GM18519 (cell line): ENCODE measurements around the gene TRIM37.
"Not testable (repeated sequence)": the region's sequence is repeated elsewhere in the genome, so short reads cannot be mapped to it uniquely, and the experiment has no call there.

ENCODE experiments used
- ATAC-seq: cut with Tn5 transposase; IDR thresholded peaks from one replicate; pipeline ENCODE4 v1.9.1; 2021; ENCODE audit warnings: mild to moderate bottlenecking, moderate library complexity; ENCODE audit not compliant: unreplicated experiment, low FRiP score

TRIM37 gene

DNA sequence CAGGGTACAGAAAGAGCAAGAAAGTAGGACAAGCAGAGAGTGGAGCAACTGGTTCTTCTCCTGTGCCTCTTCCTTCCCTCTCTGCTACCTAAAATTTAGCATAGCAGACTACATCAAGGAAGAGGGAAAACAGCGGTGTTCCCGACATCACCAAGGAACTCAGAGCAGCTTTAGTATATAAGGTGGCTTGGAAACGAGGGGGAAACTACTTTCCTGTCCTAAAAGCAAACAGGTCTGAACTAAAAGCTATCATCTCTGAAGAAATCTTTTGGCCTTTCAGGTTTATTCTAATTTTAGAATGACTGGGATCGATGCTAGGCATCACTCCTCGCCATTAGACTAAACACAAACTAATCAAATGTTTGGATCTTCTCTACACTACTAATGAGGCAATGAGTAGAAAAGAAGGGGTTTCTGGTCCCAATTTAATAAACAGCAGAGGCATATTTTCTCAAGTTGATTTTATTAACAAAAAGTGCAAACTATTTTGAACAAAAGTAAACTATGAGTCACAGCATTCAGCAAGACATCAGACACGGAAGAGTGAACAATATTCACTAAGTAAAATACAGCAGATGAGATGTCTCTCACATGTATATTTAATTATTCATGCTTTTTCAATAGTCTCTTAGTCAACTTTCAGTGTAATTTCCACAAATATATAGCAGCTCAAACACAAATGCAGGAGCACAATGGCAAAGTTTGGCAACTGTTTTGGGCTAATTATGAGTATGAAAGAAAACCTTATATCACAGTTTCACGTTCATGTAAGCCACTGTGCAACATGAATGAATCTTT lies 108.7 kb downstream of the TRIM37 start:
- no peak for ATAC-seq

DNA sequence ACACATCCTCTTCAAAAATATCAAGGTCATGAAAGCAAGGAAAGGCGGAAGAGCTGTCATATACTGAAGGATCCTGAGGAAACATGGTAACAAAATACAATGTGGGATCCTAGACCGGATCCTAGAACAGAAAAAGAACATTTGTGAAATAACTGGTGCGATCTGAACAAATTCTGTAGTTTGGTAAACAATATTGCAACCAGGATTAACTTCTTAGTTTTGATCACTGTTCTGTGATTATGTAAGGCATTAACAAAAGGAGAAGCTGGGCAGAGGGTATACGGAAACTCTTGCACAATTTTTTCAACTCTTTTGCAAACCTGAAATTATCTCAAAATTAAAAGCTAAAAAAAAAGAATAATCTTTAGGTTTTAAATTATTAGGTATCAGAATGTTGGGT lies 109.7 kb downstream of the TRIM37 start:
- ATAC-seq = no peak

DNA sequence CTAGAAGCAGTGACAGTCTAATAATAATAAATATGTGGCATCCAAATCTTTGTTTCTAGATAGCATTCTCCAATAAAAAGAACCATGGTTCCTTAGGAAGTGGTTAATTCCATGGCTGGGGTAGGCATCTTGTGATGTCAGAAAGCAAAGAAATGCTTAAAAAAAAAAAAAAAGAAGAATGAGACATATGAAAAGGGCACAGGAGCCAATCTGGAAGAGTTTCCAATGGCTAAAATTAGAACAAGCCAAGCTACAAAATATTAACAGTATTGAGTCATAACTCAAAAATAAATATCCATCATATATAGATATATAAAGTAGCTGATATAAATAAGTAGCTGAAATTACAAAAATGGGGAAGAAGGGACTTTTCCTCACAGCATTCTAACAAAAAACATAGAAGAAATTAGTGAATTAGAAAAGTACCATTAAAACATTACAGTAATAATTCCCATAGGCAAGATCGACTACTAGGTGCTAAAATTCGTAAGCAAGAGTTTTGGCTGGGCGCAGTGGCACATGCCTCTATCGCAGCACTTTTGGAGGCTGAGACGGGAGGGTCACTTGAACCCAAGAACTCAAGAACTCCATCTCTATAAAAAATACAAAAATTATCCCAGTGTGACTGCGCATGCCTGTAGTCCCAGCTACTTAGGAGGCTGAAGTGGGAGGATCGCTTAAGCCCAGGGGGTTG lies 111.3 kb downstream of the TRIM37 start:
- no peak for ATAC-seq

DNA sequence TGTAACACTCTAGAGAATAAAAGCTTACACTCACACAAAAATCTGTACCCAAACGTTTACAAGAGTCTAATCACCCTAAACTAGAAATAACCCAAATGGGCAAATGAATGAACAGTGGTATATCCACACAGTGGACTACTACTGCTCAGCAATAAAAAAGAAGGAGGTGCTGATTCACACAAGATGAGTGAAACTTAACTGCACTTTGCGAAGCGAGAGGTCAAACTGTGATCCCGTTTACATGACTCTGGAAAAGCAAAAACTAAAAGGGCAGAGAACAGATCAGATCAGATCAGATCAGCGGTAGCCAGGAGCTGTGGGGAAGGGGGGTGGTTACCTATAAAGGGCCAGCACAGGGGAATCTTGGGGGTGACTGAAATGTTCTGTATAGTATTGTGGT lies 113.4 kb downstream of the TRIM37 start:
- ATAC-seq = no peak

DNA sequence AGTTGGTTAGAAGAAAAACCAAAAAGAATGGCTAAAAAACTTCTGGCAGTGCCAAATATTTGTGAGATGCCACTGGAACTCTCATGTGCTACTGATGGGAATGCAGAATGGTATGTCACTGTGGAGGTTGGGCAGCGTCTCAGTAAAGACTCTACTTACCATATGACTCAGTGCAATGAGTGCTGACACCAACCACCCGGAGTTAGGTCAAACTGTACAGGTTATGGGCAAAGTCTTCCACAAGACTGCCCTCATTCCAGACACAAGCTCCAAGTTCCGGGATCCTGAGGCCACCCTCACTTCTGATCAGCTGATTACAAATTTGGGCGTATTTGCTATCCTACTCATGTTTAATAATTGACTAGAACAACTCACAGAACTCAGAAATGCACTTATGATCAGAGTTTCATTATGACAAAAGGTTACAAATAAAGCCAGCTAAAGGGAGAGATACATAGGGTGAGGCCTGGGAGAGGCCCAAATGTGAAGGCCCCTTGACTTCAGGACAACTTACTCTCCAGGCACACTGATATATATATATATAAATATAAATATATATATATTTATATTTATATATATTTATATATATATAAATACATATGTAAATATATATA lies 114.9 kb downstream of the TRIM37 start:
- ATAC-seq = no peak

DNA sequence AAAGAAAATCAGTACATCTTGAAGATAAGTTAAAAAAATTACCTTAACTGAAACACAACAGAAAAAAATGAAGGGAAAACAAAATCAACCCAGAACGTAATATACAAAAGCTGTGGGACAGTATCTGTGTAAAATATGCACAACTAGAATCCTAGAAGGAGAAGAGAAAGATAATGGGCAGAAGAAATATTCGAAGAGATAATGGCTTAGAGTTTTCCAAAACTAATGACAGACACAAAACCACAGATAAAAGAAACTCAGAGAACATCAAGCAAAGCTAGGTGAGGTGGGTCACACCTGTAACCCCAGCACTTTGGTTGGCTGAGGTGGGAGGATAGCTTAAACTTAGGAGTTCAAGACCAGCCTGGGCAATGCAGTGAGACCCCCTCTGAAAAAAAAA lies 117.1 kb downstream of the TRIM37 start:
- ATAC-seq = no peak

DNA sequence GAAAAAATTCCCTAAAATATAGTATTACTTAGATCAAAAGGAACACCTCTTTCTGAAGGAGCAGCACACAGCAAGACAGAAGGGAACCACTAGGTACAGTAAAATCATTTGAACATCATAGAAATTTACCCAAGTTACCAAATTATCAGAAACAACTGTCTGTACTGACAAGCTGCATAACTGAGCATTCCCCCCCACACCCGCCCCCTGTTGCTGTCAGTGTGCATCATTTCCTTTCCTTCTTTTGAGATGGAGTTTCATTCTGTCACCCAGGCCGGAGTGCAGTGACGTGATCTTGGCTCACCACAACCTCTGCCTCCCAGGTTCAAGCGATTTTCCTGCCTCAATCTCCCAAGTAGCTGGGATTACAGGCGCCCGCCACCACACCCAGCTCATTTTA lies 120.7 kb downstream of the TRIM37 start:
- ATAC-seq = no peak

DNA sequence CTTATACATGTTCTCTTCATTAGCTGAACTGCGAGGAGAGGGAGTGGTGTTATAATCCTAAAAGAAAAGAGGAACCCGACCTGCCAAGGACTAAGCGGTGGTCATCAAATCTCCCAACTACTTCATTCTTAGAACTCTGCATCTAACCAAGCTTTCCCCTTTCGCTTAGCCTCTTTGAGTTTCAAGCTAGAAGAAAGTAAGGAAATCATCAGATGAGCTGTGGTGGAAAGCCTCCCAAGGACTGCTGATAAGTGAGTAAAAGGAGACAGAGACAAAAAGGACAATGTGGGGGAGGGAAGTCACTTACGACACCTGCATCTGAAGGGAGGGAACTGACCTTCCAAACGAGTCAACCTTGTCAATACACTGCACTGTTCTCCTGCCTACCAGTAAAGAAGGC lies 121.3 kb downstream of the TRIM37 start:
- ATAC-seq = no peak

DNA sequence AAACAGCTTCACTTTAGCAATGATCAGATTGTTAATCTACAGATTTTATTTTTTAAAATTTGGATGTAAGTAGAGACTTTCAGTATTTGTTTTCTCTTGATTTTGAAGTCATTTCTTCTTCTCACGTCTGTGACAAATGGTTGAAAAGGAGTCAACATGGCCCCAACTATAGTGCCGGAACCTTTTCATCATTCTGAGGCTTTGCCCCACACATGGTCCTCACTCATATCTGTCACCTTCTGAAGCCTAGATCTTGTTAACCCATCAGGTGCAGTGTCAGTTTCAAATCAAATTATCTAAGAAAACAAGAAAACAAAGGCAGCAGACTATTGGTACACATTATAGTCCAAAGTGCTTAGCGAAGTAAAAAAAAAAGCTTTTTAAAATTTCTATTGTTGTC lies 124.1 kb downstream of the TRIM37 start:
- ATAC-seq = no peak

DNA sequence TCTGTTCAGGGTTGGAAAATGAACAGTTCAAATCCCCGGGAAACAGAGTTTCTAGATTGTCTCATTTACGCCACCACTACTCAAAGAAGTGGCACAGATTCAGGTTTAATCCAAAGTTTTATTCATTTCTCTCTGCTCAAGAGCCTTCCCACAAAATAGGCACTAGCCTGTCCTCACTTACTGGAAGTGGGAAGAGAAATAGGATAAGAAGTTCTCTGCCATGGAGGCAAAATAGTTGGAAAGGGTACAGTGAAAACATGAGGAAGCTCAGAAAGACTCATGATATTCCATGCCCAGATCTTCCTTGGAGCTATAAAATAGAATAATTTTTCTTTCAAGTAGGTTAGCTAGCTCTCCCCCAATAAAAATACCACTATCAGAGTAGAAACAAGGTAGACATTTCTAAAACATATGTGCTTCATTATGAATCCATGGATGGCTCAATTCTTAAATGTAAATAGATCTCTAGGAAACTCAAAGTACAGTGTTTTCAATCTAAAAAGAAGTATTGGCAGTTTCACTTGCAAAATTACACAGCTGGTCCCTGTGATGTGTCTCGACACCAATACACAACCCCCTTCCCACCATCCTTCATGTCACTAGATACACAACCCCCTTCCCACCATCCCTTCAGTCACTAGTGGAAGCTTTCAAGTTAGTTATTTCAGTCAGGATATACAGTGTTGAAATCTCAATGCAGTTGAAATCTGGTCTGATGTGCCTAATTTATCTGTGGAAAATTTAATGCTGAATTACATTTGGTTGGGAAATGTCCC lies 125.8 kb downstream of the TRIM37 start:
- ATAC-seq = no peak

DNA sequence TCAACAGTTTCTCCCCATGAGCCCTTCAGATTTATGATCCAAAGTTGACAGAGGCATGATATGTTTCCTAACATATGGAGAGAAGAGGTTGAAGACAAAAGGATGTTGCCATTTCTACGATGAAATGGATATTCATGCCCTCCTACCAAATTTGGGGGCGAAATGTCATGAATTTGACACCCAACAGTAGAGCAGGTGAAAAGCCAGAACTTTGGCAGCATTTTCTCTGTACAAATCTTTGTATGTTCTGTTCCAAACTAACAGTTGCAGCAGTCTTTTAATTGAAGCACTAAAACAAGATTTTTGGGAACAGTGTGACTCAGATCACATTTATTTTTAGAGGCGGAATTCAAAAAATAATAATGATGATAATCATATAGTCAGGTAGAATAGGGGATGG lies 130.1 kb downstream of the TRIM37 start:
- no peak for ATAC-seq

DNA sequence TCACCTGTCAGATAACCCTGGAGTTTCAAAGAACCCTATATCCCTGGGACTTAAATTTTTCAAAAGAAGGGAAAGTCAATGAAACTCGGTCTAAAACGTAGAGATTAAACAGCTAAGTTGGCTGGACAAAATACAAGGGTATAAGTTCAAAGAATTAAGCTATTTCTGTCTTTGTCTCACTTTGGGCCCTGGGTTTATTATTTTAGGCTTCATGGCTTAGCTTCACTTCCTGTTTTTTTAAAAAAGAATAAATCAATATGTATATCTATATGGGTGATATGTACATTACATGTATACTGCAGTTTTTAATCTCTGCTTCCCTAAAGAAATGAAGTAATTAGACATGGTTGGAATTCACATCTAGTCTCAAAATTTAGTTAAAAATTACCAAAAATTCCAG lies 132.3 kb downstream of the TRIM37 start:
- ATAC-seq = no peak

DNA sequence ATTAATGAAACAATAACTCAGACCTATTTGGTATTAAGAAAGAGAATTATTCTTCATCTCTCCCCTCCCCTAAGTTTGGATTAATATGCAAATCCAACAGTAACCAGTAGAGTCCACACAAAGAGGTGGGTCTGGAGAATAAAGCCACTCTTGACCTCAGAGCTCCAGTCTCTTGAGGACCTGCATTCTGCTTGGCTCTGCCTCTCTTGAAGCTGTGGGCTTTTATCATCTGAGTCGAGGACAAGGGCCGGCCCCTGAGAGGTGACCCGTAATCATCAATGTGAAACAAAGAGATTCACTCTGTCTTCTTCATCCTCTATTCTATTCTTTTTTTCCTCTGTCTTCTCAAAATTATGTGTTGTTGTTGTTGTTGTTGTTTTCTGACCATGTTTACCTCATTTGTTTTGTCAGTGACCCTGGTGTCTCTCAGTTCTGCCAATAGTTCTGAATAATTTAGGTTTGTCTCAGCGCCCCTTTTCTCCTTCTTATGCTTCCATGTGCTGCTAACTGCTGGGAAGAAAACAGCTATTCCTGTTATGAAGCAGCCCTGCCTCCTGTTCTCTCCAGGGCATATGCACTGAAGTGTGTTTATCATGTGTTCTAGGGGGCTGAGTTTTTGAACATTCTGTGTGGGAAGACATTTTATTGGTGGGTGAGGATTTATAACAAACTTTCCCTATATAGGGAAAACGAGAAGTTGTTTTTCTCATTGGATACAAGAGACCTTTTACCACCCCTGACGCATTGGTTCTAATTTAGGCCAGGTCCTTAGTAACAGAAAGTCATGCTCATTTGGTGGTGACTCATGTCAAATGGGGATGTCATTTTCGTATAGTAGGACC lies 135.8 kb downstream of the TRIM37 start:
- no peak for ATAC-seq

DNA sequence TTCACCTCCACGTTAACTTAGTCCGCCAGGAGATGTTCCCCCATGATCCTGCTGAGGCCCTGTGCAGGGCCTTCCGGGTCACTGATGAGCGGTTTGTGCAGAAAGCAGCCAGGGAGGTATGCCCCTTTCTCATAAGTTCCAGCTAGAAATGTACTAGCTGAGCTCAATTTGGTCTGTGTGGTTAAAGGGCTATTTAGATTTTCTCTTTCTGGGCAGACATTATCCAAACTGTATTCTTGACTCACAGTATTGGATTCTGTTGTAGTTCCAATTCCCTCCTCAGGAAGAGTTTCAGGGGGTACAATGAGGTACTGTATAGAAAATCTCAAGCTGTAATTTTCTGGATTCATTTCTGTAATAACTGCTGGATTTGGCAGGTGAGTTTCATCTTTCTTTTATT lies 137.1 kb downstream of the TRIM37 start:
- no peak for ATAC-seq

DNA sequence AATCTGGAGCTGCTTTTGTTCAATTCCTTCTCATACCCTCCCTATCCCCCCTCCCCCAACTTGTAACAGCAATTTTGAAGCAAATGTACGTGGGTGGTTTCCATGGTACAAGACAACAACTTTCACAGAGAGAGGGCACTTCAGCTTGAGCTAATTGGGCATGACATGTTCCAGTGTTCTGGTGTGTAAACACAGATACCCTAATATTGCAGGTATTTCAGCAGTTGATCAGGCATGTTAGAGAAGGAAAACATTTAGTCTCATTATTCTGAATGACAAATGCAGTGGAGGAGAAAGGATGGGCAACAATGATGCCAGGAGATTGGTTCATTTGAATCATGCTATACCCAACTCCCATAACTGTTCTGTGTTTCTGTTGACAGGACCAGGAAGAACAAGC lies 137.5 kb downstream of the TRIM37 start:
- no peak for ATAC-seq

DNA sequence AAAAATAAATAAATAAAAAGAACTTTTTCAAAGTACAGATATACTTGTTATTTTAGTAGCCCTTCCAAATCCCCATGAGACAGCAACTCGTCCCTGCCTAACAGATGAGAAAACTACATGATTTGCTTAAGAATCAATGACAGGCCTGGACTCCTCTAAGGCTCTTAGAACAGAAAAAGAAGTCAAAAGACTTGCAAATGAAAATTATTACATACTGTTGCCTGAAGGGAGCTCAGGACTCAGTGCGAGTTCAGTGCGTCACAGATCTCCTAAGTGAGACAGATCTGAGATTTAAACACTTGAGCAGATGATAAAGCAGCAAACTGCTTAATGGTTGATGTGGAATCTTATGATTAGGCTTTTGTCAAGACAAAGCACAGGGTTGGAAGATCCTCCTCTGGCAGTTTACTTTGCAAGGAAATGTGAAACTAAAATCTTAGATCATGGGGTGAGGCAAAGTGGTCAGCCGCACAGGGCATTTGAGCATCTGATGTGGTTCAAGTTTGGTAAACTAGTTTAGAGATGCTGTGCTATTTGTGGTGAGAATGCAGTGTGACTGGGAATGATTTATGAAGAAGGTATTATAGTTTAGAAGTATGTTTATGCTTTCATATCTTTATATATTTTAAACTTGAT lies 138.1 kb downstream of the TRIM37 start:
- no peak for ATAC-seq

DNA sequence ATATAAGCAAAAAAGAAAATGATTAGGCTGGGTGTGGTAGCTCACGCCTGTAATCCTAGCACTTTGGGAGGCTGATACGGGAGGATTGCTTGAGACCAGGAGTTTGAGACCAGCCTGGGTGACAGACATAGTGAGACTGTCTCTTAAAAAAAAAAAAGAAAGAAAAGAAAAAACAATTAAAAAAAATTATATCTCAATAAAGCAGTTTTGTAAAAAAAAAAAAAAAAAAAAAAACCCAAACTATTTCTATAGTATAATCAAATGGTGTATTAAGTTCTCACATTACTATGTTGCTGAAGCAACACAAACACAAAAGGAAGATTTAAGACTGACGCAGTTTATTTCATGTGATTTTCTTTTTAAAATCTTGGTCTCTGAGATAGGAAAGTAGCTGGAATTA lies 140.5 kb downstream of the TRIM37 start:
- ATAC-seq = no peak

DNA sequence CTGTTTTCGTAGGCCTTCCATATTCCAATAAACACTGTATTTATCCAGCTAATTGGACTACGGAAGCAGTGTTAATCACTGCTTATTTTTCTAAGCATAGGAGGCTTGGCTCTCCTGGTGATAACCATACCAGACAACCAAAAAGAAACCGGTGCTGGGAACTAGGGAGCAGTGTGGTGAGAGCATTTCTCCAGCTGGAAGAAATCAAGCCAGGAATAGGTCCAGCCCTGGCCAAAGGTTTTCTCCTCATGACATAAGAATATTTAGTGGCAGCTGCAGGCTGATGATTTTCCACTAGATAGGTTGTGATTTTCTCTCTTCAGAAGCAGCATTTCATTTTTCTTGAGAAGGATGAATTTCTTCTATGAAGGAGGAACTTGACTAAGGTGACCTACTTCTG lies 141.5 kb downstream of the TRIM37 start:
- no peak for ATAC-seq

DNA sequence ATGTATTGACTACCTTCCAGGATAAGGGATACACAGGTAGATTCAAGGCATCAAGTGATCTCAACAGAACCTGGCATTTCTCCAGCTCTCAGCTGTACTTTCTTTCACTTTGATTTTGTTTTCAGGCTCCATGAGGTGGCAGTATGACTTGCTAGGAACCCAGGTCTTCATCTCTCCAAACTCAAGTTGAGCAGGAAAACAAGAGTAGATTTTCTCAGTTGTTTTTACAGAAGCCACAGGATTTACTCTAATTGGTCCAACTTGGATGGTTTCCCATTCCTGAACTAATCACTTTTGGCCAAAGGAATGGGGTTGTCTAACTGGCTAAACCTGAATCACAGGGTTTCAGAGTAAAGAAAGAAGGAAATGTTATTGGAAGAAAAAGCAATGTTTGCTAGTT lies 146.6 kb downstream of the TRIM37 start:
- no peak for ATAC-seq

DNA sequence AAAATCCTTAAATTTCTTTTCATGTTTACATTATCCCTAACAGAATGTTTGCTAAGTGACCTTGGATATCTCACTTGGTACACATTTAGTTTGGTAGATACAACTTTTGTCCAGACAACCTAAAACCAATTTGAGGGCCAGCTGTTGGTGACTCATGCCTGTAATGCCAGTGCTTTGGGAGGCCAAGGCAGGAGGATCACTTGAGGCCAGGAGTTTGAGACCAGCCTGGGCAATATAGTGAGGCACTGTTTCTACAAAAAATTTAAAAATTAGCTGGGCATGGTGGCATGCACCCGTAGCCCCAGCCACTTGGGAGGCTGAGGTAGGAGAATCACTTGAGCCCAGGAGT lies 149.0 kb downstream of the TRIM37 start:
- ATAC-seq = not testable (repeated sequence)
